ELF-1 (cell line): ENCODE results near the gene DGKB.
A peak's percentile ranks its signal among the peaks of the same experiment; 100 is the strongest.

Experiments used
- DNase-seq: peaks from one replicate; pipeline ENCODE4 v3.0.0-alpha.2; 2016; ENCODE audit warnings: low read depth, low spot score

DGKB gene

GRCh38 chr7:14859267-14859666 is 43.3 kb downstream of the DGKB start:
- DNase-seq: no peak

GRCh38 chr7:14858866-14859265 is 43.7 kb downstream of the DGKB start:
- DNase-seq: no peak

- no peak for DNase-seq
These were observed 44.1 kb downstream of the DGKB start for GRCh38 chr7:14858410-14858809.

- DNase-seq: no peak
These were observed 47.3 kb downstream of the DGKB start for GRCh38 chr7:14855033-14855794.

- no peak for DNase-seq
These were observed 48.1 kb downstream of the DGKB start for GRCh38 chr7:14854471-14854870.

- no peak for DNase-seq
These were observed 50.9 kb downstream of the DGKB start for GRCh38 chr7:14851610-14852009.

GRCh38 chr7:14850039-14850438 is 52.5 kb downstream of the DGKB start:
- no peak for DNase-seq

GRCh38 chr7:14846405-14846804 is 56.1 kb downstream of the DGKB start:
- no peak for DNase-seq

- no peak for DNase-seq
These were observed 58.8 kb downstream of the DGKB start for GRCh38 chr7:14843755-14844154.

- DNase-seq: no peak
These were observed 60.0 kb downstream of the DGKB start for GRCh38 chr7:14842523-14842922.

- DNase-seq: no peak
These were observed 60.7 kb downstream of the DGKB start for GRCh38 chr7:14841869-14842268.

GRCh38 chr7:14841086-14841485 is 61.5 kb downstream of the DGKB start:
- no peak for DNase-seq

GRCh38 chr7:14839307-14839706 is 63.2 kb downstream of the DGKB start:
- no peak for DNase-seq

GRCh38 chr7:14837216-14837615 is 65.3 kb downstream of the DGKB start:
- no peak for DNase-seq

GRCh38 chr7:14836571-14837189 is 65.9 kb downstream of the DGKB start:
- peak; percentile 71 for DNase-seq

GRCh38 chr7:14836006-14836405 is 66.5 kb downstream of the DGKB start:
- no peak for DNase-seq

GRCh38 chr7:14835384-14835783 is 67.2 kb downstream of the DGKB start:
- no peak for DNase-seq

- no peak for DNase-seq
These were observed 67.7 kb downstream of the DGKB start for GRCh38 chr7:14834883-14835282.

- no peak for DNase-seq
These were observed 68.1 kb downstream of the DGKB start for GRCh38 chr7:14834456-14834855.

GRCh38 chr7:14833707-14834106 is 68.8 kb downstream of the DGKB start:
- DNase-seq: no peak

- DNase-seq: no peak
These were observed 74.5 kb downstream of the DGKB start for GRCh38 chr7:14828053-14828452.

GRCh38 chr7:14826426-14826825 is 76.1 kb downstream of the DGKB start:
- no peak for DNase-seq

- no peak for DNase-seq
These were observed 76.6 kb downstream of the DGKB start for GRCh38 chr7:14825912-14826311.

- no peak for DNase-seq
These were observed 80.1 kb downstream of the DGKB start for GRCh38 chr7:14822481-14822854.
